ENCODE measurements around the gene ACY1.

The ACY1 gene

GRCh38 chr3:52010431-52010830 lies 27.1 kb downstream of the ACY1 start:
- no peak for DNase-seq

- no peak for DNase-seq
These were observed 29.4 kb downstream of the ACY1 start for GRCh38 chr3:52012699-52013098.

- no peak for DNase-seq
These were observed 30.7 kb downstream of the ACY1 start for GRCh38 chr3:52013802-52014598.

- DNase-seq, result no peak
These were observed 31.3 kb downstream of the ACY1 start for GRCh38 chr3:52014613-52015012.

- DNase-seq, result no peak
These were observed 32.3 kb downstream of the ACY1 start for GRCh38 chr3:52015438-52016228.

- DNase-seq, result no peak
These were observed 34.3 kb downstream of the ACY1 start for GRCh38 chr3:52017586-52017985.

- DNase-seq, result no peak
These were observed 35.1 kb downstream of the ACY1 start for GRCh38 chr3:52018319-52019000.

GRCh38 chr3:52019352-52020080 lies 36.2 kb downstream of the ACY1 start:
- no peak for DNase-seq

- no peak for DNase-seq
These were observed 37.5 kb downstream of the ACY1 start for GRCh38 chr3:52020796-52021195.

GRCh38 chr3:52021489-52022268 lies 38.3 kb downstream of the ACY1 start:
- DNase-seq, result no peak

- DNase-seq, result no peak
These were observed 39.2 kb downstream of the ACY1 start for GRCh38 chr3:52022323-52023100.

- DNase-seq, result no peak
These were observed 39.9 kb downstream of the ACY1 start for GRCh38 chr3:52023101-52023770.

GRCh38 chr3:52023860-52024764 lies 40.8 kb downstream of the ACY1 start:
- DNase-seq, result no peak

GRCh38 chr3:52024765-52025452 lies 41.6 kb downstream of the ACY1 start:
- DNase-seq, result no peak

- no peak for DNase-seq
These were observed 42.1 kb downstream of the ACY1 start for GRCh38 chr3:52025453-52025852.

GRCh38 chr3:52026041-52026440 lies 42.7 kb downstream of the ACY1 start:
- no peak for DNase-seq

- DNase-seq, result no peak
These were observed 45.2 kb downstream of the ACY1 start for GRCh38 chr3:52028572-52028971.

GRCh38 chr3:52029053-52029452 lies 45.7 kb downstream of the ACY1 start:
- no peak for DNase-seq

- DNase-seq, result no peak
These were observed 46.2 kb downstream of the ACY1 start for GRCh38 chr3:52029535-52029934.
